Natural killer cell (primary cell): ENCODE results near the gene DOLPP1. TPM values are rescaled to one million over a fixed set of nuclear protein-coding genes. Genes with fewer than 3 reads are reported as not detected.

Experiments used
- ATAC-seq, 3 donors: fragments of 150-1000 bp in 2 of 3; fragments of 200-7000 bp in 1 of 3; cut with Tn5 transposase; 1 replicate in 1 of 3; 2 replicates in 2 of 3; pipeline ENCODE4 v1.10.0; 2021; ENCODE audit warnings: mild to moderate bottlenecking in 2 of 3, moderate library complexity in 2 of 3
- DNase-seq, 2 donors: peaks; one replicate each; pipeline versions ENCODE4 v3.0.0 to v3.0.0-alpha.2; 2013 to 2021; ENCODE audit warnings: mixed read lengths in 1 of 2
- H3K27ac ChIP-seq: one replicate; pipeline ENCODE4 v1.5.1; 2013; ENCODE audit warnings: mild to moderate bottlenecking, low read length
- H3K27me3 ChIP-seq: one replicate; pipeline ENCODE4 v1.6.1; 2013; ENCODE audit warnings: low read length; ENCODE audit not compliant: control insufficient read depth, insufficient read depth
- H3K36me3 ChIP-seq: one replicate; pipeline ENCODE4 v1.6.1; 2013; ENCODE audit warnings: low read length; ENCODE audit not compliant: control insufficient read depth, insufficient read depth
- H3K4me1 ChIP-seq: one replicate; pipeline ENCODE4 v1.6.1; 2013; ENCODE audit warnings: low read length; ENCODE audit not compliant: control insufficient read depth, insufficient read depth
- H3K4me3 ChIP-seq: one replicate; pipeline ENCODE4 v1.5.1; 2013; ENCODE audit warnings: low read length
- H3K9me3 ChIP-seq: one replicate; pipeline ENCODE4 v1.6.1; 2013; ENCODE audit warnings: low read length; ENCODE audit not compliant: control insufficient read depth, insufficient read depth
- H3K27ac Mint-ChIP-seq, 2 donors: one replicate each; pipeline ENCODE4 v1.8.0; 2022; ENCODE audit warnings: mild to moderate bottlenecking in 2 of 2, mixed read lengths in 2 of 2, moderate library complexity in 1 of 2
- H3K27me3 Mint-ChIP-seq, 2 donors: one replicate each; pipeline ENCODE4 v1.8.0; 2022; ENCODE audit warnings: low read depth in 2 of 2, mixed read lengths in 2 of 2
- H3K36me3 Mint-ChIP-seq: one replicate; pipeline ENCODE4 v1.8.0; 2022; ENCODE audit warnings: mixed read lengths
- H3K4me1 Mint-ChIP-seq, 2 donors: one replicate each; pipeline ENCODE4 v1.8.0; 2022; ENCODE audit warnings: mixed read lengths in 2 of 2
- H3K4me3 Mint-ChIP-seq: one replicate; pipeline ENCODE4 v1.8.0; 2022; ENCODE audit warnings: mild to moderate bottlenecking, moderate library complexity, mixed read lengths
- H3K9me3 Mint-ChIP-seq, 2 donors: one replicate each; pipeline ENCODE4 v1.8.0; 2022; ENCODE audit warnings: mixed read lengths in 2 of 2
- CTCF ChIP-seq: fragments of 200-600 bp; IDR thresholded peaks from one replicate; pipeline ENCODE4 v1.8.0; 2022; ENCODE audit warnings: antibody characterized with exemption
- WGBS: methylation state at CpG from one replicate; pipeline ENCODE4 v1.1.7; 2013; ENCODE audit warnings: missing lambda C conversion rate; ENCODE audit not compliant: insufficient coverage; 5-methylcytosine and 5-hydroxymethylcytosine counted together
- intact Hi-C: fragments of 100-400 bp; cut with micrococcal nuclease; formaldehyde crosslinking; loops from one replicate; pipeline ENCODE4 v1.14.2; 2022
- total RNA-seq, 4 donors: library from RNA; stranded (reverse); fragments of 120-200 nt in 1 of 4; gene quantifications; one replicate each; pipeline versions ENCODE4 v1.2.3 to v1.2.4, GENCODE V29; 2013 to 2022

Gene DOLPP1
- total RNA-seq, 3 donors from 2014 or later (not counting 1 experiment from before 2014, with no cell fraction given): 7.5 to 11.6 (median 7.8) TPM

GRCh38 chr9:129100383-129101169 is 19.7 kb downstream of the DOLPP1 start:
- Histone ChIP-seq H3K9me3 (no peaks in the 10 kb centered on the region), H3K27me3 (no peaks in the 10 kb centered on the region), H3K4me3 (no peak overlapping the region), H3K36me3 (no peaks in the 10 kb centered on the region), H3K27ac (no peak overlapping the region), H3K4me1 (no peaks in the 10 kb centered on the region)
- WGBS: 83% methylated on average over 28 of the region's 28 CpGs
- intact Hi-C loops: no loop called here
- H3K4me1 Mint-ChIP-seq: no peaks in the 10 kb centered on the region
- no peaks in the 10 kb centered on the region for H3K27me3 Mint-ChIP-seq
- DNase-seq (no peak), ATAC-seq (no peak)
- H3K27ac Mint-ChIP-seq: no peak overlapping the region
- TF ChIP-seq CTCF: no peak
- no peaks in the 10 kb centered on the region for H3K36me3 Mint-ChIP-seq
- H3K4me3 Mint-ChIP-seq: no peak overlapping the region
- H3K9me3 Mint-ChIP-seq: no peaks in the 10 kb centered on the region

GRCh38 chr9:129101279-129101678 is 20.4 kb downstream of the DOLPP1 start:
- Histone ChIP-seq H3K27me3 (no peaks in the 10 kb centered on the region), H3K4me3 (no peak overlapping the region), H3K36me3 (no peaks in the 10 kb centered on the region), H3K9me3 (no peaks in the 10 kb centered on the region), H3K27ac (no peak overlapping the region), H3K4me1 (no peaks in the 10 kb centered on the region)
- H3K36me3 Mint-ChIP-seq: no peaks in the 10 kb centered on the region
- no peak for ATAC-seq
- no peaks in the 10 kb centered on the region for H3K27me3 Mint-ChIP-seq
- no peak overlapping the region for H3K27ac Mint-ChIP-seq
- H3K9me3 Mint-ChIP-seq: no peaks in the 10 kb centered on the region
- H3K4me3 Mint-ChIP-seq: no peak overlapping the region
- 97% methylated on average over 7 of the region's 7 CpGs for WGBS
- no peak for DNase-seq
- intact Hi-C loops: no loop called here
- TF ChIP-seq CTCF: no peak
- H3K4me1 Mint-ChIP-seq: no peaks in the 10 kb centered on the region

GRCh38 chr9:129102095-129102525 is 21.2 kb downstream of the DOLPP1 start:
- no peak overlapping the region for H3K27ac Mint-ChIP-seq
- 89% methylated on average over 13 of the region's 13 CpGs for WGBS
- Histone ChIP-seq H3K27me3 (no peaks in the 10 kb centered on the region), H3K27ac (no peak overlapping the region), H3K4me1 (no peaks in the 10 kb centered on the region), H3K9me3 (no peaks in the 10 kb centered on the region), H3K4me3 (no peak overlapping the region), H3K36me3 (no peaks in the 10 kb centered on the region)
- ATAC-seq (no peak), DNase-seq (no peak)
- intact Hi-C loops: no loop called here
- no peaks in the 10 kb centered on the region for H3K27me3 Mint-ChIP-seq
- H3K4me1 Mint-ChIP-seq: no peaks in the 10 kb centered on the region
- H3K9me3 Mint-ChIP-seq: no peaks in the 10 kb centered on the region
- H3K4me3 Mint-ChIP-seq: no peak overlapping the region
- no peak for TF ChIP-seq CTCF
- H3K36me3 Mint-ChIP-seq: no peaks in the 10 kb centered on the region
